ENCODE measurements around the gene CCNY.

The CCNY gene

GRCh38 chr10:35574924-35575352, 238.6 kb downstream of the CCNY start:
- Mint-ChIP-seq H3K27me3 (no peaks in the 10 kb centered on the region), H3K4me3 (no peak overlapping the region), H3K36me3 (ENCODE audit: insufficient read depth) (peaks cover 5% of the 10 kb centered on the region), H3K9me3 (peaks cover 6% of the 10 kb centered on the region), H3K4me1 (peaks cover 5% of the 10 kb centered on the region), H3K27ac (ENCODE audit: low read depth) (no peak overlapping the region)
- no peak for DNase-seq (ENCODE audit: low spot score in 2 of 2)
- ATAC-seq (replicated peaks; ENCODE audit: extremely low read depth, poor library complexity, severe bottlenecking), result no peak

- H3K4me1 Mint-ChIP-seq, result peaks cover 5% of the 10 kb centered on the region
- peaks cover 5% of the 10 kb centered on the region for H3K36me3 Mint-ChIP-seq (ENCODE audit: insufficient read depth)
- DNase-seq (ENCODE audit: low spot score in 2 of 2) (no peak), ATAC-seq (replicated peaks; ENCODE audit: extremely low read depth, poor library complexity, severe bottlenecking) (no peak)
- H3K9me3 Mint-ChIP-seq, result peaks cover 6% of the 10 kb centered on the region
- H3K4me3 Mint-ChIP-seq, result no peak overlapping the region
- H3K27ac Mint-ChIP-seq (ENCODE audit: low read depth), result no peak overlapping the region
- no peaks in the 10 kb centered on the region for H3K27me3 Mint-ChIP-seq
Observed at GRCh38 chr10:35575640-35576039, 239.3 kb downstream of the CCNY start.

GRCh38 chr10:35576730-35577129, 240.4 kb downstream of the CCNY start:
- peaks cover 5% of the 10 kb centered on the region for H3K4me1 Mint-ChIP-seq
- ATAC-seq (replicated peaks; ENCODE audit: extremely low read depth, poor library complexity, severe bottlenecking) (no peak), DNase-seq (ENCODE audit: low spot score in 2 of 2) (no peak)
- no peaks in the 10 kb centered on the region for H3K27me3 Mint-ChIP-seq
- H3K4me3 Mint-ChIP-seq, result no peak overlapping the region
- H3K9me3 Mint-ChIP-seq, result peaks cover 6% of the 10 kb centered on the region
- peaks cover 5% of the 10 kb centered on the region for H3K36me3 Mint-ChIP-seq (ENCODE audit: insufficient read depth)
- H3K27ac Mint-ChIP-seq (ENCODE audit: low read depth), result no peak overlapping the region

GRCh38 chr10:35577926-35578617, 241.8 kb downstream of the CCNY start:
- H3K27ac Mint-ChIP-seq (ENCODE audit: low read depth), result no peak overlapping the region
- peaks cover 5% of the 10 kb centered on the region for H3K4me1 Mint-ChIP-seq
- DNase-seq (ENCODE audit: low spot score in 2 of 2) (no peak), ATAC-seq (replicated peaks; ENCODE audit: extremely low read depth, poor library complexity, severe bottlenecking) (no peak)
- no peaks in the 10 kb centered on the region for H3K27me3 Mint-ChIP-seq
- H3K9me3 Mint-ChIP-seq, result peaks cover 6% of the 10 kb centered on the region
- no peak overlapping the region for H3K4me3 Mint-ChIP-seq
- H3K36me3 Mint-ChIP-seq (ENCODE audit: insufficient read depth), result peaks cover 1% of the 10 kb centered on the region

GRCh38 chr10:35578618-35578956, 242.3 kb downstream of the CCNY start:
- Mint-ChIP-seq H3K27me3 (no peaks in the 10 kb centered on the region), H3K4me1 (peaks cover 5% of the 10 kb centered on the region), H3K27ac (ENCODE audit: low read depth) (no peak overlapping the region), H3K9me3 (peaks cover 6% of the 10 kb centered on the region), H3K4me3 (no peak overlapping the region), H3K36me3 (ENCODE audit: insufficient read depth) (no peaks in the 10 kb centered on the region)
- ATAC-seq (replicated peaks; ENCODE audit: extremely low read depth, poor library complexity, severe bottlenecking) (no peak), DNase-seq (ENCODE audit: low spot score in 2 of 2) (no peak)

- ATAC-seq (replicated peaks; ENCODE audit: extremely low read depth, poor library complexity, severe bottlenecking), result no peak
- H3K27me3 Mint-ChIP-seq, result peaks cover 2% of the 10 kb centered on the region
- no peak overlapping the region for H3K27ac Mint-ChIP-seq (ENCODE audit: low read depth)
- H3K4me1 Mint-ChIP-seq, result peaks cover 5% of the 10 kb centered on the region
- no peak for DNase-seq (ENCODE audit: low spot score in 2 of 2)
- H3K4me3 Mint-ChIP-seq, result no peak overlapping the region
- peaks cover 6% of the 10 kb centered on the region for H3K9me3 Mint-ChIP-seq
- H3K36me3 Mint-ChIP-seq (ENCODE audit: insufficient read depth), result no peaks in the 10 kb centered on the region
Observed at GRCh38 chr10:35579116-35579515, 242.8 kb downstream of the CCNY start.

- H3K27ac Mint-ChIP-seq (ENCODE audit: low read depth), result no peak overlapping the region
- no peak for ATAC-seq (replicated peaks; ENCODE audit: extremely low read depth, poor library complexity, severe bottlenecking)
- H3K36me3 Mint-ChIP-seq (ENCODE audit: insufficient read depth), result no peaks in the 10 kb centered on the region
- H3K27me3 Mint-ChIP-seq, result peaks cover 9% of the 10 kb centered on the region
- H3K9me3 Mint-ChIP-seq, result peaks cover 6% of the 10 kb centered on the region
- no peak overlapping the region for H3K4me3 Mint-ChIP-seq
- no peak for DNase-seq (ENCODE audit: low spot score in 2 of 2)
- H3K4me1 Mint-ChIP-seq, result peaks cover 5% of the 10 kb centered on the region
Observed at GRCh38 chr10:35579726-35580422, 243.6 kb downstream of the CCNY start.

GRCh38 chr10:35580423-35580770, 244.1 kb downstream of the CCNY start:
- H3K36me3 Mint-ChIP-seq (ENCODE audit: insufficient read depth), result no peaks in the 10 kb centered on the region
- H3K27ac Mint-ChIP-seq (ENCODE audit: low read depth), result no peak overlapping the region
- DNase-seq (ENCODE audit: low spot score in 2 of 2), result no peak
- peaks cover 15% of the 10 kb centered on the region for H3K27me3 Mint-ChIP-seq
- peaks cover 2% of the 10 kb centered on the region for H3K9me3 Mint-ChIP-seq
- H3K4me3 Mint-ChIP-seq, result no peak overlapping the region
- H3K4me1 Mint-ChIP-seq, result peaks cover 2% of the 10 kb centered on the region
- ATAC-seq (replicated peaks; ENCODE audit: extremely low read depth, poor library complexity, severe bottlenecking), result no peak

- ATAC-seq (replicated peaks; ENCODE audit: extremely low read depth, poor library complexity, severe bottlenecking) (no peak), DNase-seq (ENCODE audit: low spot score in 2 of 2) (no peak)
- H3K36me3 Mint-ChIP-seq (ENCODE audit: insufficient read depth), result no peaks in the 10 kb centered on the region
- H3K4me3 Mint-ChIP-seq, result no peak overlapping the region
- no peak overlapping the region for H3K27ac Mint-ChIP-seq (ENCODE audit: low read depth)
- H3K9me3 Mint-ChIP-seq, result no peaks in the 10 kb centered on the region
- H3K4me1 Mint-ChIP-seq, result no peaks in the 10 kb centered on the region
- peaks cover 27% of the 10 kb centered on the region for H3K27me3 Mint-ChIP-seq
Observed at GRCh38 chr10:35581655-35582054, 245.3 kb downstream of the CCNY start.

- Mint-ChIP-seq H3K27ac (ENCODE audit: low read depth) (no peak overlapping the region), H3K9me3 (no peaks in the 10 kb centered on the region), H3K4me3 (no peak overlapping the region), H3K36me3 (ENCODE audit: insufficient read depth) (no peaks in the 10 kb centered on the region), H3K4me1 (no peaks in the 10 kb centered on the region), H3K27me3 (peaks cover 49% of the 10 kb centered on the region)
- ATAC-seq (replicated peaks; ENCODE audit: extremely low read depth, poor library complexity, severe bottlenecking) (no peak), DNase-seq (ENCODE audit: low spot score in 2 of 2) (no peak)
Observed at GRCh38 chr10:35584946-35585345, 248.6 kb downstream of the CCNY start.

GRCh38 chr10:35585356-35585755, 249.0 kb downstream of the CCNY start:
- ATAC-seq (replicated peaks; ENCODE audit: extremely low read depth, poor library complexity, severe bottlenecking) (no peak), DNase-seq (ENCODE audit: low spot score in 2 of 2) (no peak)
- Mint-ChIP-seq H3K27me3 (peaks cover 49% of the 10 kb centered on the region), H3K4me3 (no peak overlapping the region), H3K27ac (ENCODE audit: low read depth) (no peak overlapping the region), H3K36me3 (ENCODE audit: insufficient read depth) (no peaks in the 10 kb centered on the region), H3K4me1 (no peaks in the 10 kb centered on the region), H3K9me3 (no peaks in the 10 kb centered on the region)

GRCh38 chr10:35585903-35586535, 249.7 kb downstream of the CCNY start:
- no peaks in the 10 kb centered on the region for H3K4me1 Mint-ChIP-seq
- H3K9me3 Mint-ChIP-seq, result peaks cover 5% of the 10 kb centered on the region
- DNase-seq (ENCODE audit: low spot score in 2 of 2), result no peak
- no peak overlapping the region for H3K4me3 Mint-ChIP-seq
- H3K27me3 Mint-ChIP-seq, result peaks cover 56% of the 10 kb centered on the region
- H3K36me3 Mint-ChIP-seq (ENCODE audit: insufficient read depth), result no peaks in the 10 kb centered on the region
- H3K27ac Mint-ChIP-seq (ENCODE audit: low read depth), result no peak overlapping the region
- ATAC-seq (replicated peaks; ENCODE audit: extremely low read depth, poor library complexity, severe bottlenecking), result no peak

- Mint-ChIP-seq H3K4me1 (no peaks in the 10 kb centered on the region), H3K27me3 (peaks cover 73% of the 10 kb centered on the region), H3K9me3 (peaks cover 6% of the 10 kb centered on the region), H3K4me3 (no peak overlapping the region), H3K36me3 (ENCODE audit: insufficient read depth) (no peaks in the 10 kb centered on the region), H3K27ac (ENCODE audit: low read depth) (no peak overlapping the region)
- DNase-seq (ENCODE audit: low spot score in 2 of 2), result no peak
- no peak for ATAC-seq (replicated peaks; ENCODE audit: extremely low read depth, poor library complexity, severe bottlenecking)
Observed at GRCh38 chr10:35588836-35589235, 252.5 kb downstream of the CCNY start.

Measured in central memory CD8-positive, alpha-beta T cell (primary cell).